ENCODE measurements around the gene EPHB2.

The EPHB2 gene

GRCh38 chr1:22804969-22805671 is 94.5 kb downstream of the EPHB2 start:
- TF ChIP-seq CTCF (IDR thresholded peaks at IDR 0.05; ENCODE audit: extremely low read depth, insufficient read depth, missing control alignments): no peak
- in situ Hi-C loops (cut with MboI; ENCODE audit: low pct_unique_long_range_greater_than_20kb, low sequenced_read_pairs, unreplicated experiment): no loop called here
- no peak for DNase-seq (ENCODE audit: low spot score)

DNA sequence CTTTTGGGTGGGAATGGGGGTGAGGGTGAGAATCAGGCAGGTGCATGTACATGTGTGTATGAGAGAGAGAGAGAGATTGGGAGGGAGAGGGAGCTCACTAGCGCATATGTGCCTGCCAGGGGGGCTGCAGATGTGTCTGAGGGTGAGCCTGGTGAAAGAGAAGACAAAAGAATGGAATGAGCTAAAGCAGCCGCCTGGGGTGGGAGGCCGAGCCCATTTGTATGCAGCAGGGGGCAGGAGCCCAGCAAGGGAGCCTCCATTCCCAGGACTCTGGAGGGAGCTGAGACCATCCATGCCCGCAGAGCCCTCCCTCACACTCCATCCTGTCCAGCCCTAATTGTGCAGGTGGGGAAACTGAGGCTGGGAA is 95.0 kb downstream of the EPHB2 start:
- no peak for DNase-seq (ENCODE audit: low spot score)
- in situ Hi-C loops (cut with MboI; ENCODE audit: low pct_unique_long_range_greater_than_20kb, low sequenced_read_pairs, unreplicated experiment): no loop called here
- no peak for TF ChIP-seq CTCF (IDR thresholded peaks at IDR 0.05; ENCODE audit: extremely low read depth, insufficient read depth, missing control alignments)

GRCh38 chr1:22806584-22806983 is 95.9 kb downstream of the EPHB2 start:
- in situ Hi-C loops (cut with MboI; ENCODE audit: low pct_unique_long_range_greater_than_20kb, low sequenced_read_pairs, unreplicated experiment): no loop called here
- no peak for TF ChIP-seq CTCF (IDR thresholded peaks at IDR 0.05; ENCODE audit: extremely low read depth, insufficient read depth, missing control alignments)
- no peak for DNase-seq (ENCODE audit: low spot score)

DNA sequence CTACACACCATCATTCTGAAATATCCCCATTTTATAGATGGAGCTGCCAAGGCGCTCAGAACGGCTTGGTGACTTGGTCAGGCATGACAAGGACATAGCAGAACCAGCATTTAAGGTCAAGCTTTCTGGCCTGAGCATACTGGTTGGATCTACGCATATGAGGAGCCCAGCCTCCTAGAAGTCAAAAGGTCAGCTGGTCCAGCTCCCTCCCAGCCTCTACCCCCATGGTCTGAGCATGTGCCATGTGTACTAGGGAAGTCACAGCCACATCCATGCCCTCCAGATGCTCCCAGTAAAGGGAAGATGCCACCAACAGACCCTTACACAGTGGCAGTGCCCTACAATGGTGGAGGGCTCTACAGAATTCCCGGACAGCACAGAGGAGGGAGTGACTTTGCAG is 96.7 kb downstream of the EPHB2 start:
- TF ChIP-seq CTCF (IDR thresholded peaks at IDR 0.05; ENCODE audit: extremely low read depth, insufficient read depth, missing control alignments): no peak
- in situ Hi-C loops (cut with MboI; ENCODE audit: low pct_unique_long_range_greater_than_20kb, low sequenced_read_pairs, unreplicated experiment): no loop called here
- DNase-seq (ENCODE audit: low spot score): no peak

- in situ Hi-C loops (cut with MboI; ENCODE audit: low pct_unique_long_range_greater_than_20kb, low sequenced_read_pairs, unreplicated experiment): no loop called here
- TF ChIP-seq CTCF (IDR thresholded peaks at IDR 0.05; ENCODE audit: extremely low read depth, insufficient read depth, missing control alignments): no peak
- DNase-seq (ENCODE audit: low spot score): no peak
Measured at GRCh38 chr1:22808186-22808675, 97.6 kb downstream of the EPHB2 start.

DNA sequence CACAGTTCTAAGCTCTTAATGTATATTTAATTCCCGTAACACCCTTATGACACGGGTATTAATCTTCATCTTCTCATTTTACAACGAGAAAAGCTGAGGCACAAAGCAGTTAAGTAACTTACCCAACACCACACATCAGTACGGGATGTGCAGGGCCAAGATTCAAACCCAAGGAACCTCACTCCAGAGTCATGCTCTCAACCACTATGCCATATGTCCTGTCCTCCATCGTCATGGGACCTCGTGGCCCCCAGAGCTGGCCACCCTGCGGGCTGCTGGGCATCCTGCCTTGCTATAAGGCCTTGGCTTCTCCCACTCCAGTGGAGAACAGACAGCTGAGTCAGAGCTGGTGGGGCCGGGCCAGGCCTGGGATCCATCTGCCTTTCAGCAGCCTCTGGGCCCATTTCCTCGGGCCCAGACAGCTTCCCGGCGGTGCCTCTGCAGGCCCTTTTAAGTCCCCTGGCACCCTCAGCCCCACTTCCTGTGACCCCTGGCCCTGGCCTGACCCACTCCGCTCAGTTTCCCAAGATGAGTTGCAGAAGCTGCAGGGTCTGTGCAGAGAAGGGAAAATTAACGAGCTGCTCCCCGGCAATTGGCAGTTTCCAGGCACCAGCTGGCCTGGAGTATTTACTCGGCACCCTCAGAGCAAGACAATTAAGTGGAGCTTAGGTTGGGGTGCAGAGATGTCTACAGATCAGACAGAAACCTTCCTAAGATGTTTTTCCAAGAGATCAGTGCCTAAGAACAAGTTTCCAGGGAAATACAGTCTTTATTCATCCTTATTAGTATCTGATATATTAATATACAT is 98.2 kb downstream of the EPHB2 start:
- in situ Hi-C loops (cut with MboI; ENCODE audit: low pct_unique_long_range_greater_than_20kb, low sequenced_read_pairs, unreplicated experiment): no loop called here
- no peak for DNase-seq (ENCODE audit: low spot score)
- no peak for TF ChIP-seq CTCF (IDR thresholded peaks at IDR 0.05; ENCODE audit: extremely low read depth, insufficient read depth, missing control alignments)
